ENCODE measurements around the gene GPC5.

The GPC5 gene

DNA sequence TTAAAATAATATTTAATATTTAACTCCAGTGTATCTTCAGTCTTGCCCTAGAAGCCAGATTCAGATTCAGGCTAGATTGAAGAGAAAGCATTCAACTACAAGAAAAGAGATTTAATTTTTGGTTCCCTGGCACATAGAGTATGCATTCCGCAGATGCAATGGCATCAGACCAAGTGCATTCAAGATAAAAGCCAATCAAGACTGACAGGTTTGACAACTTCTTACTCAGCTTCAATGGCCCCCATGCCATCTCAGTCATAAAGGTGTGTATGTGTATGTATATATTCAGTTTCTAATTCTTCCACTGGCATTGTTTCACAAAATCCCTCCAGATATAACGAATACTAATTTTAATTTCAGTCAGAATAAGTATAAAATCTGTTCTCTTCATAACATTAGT is 1177.4 kb downstream of the GPC5 start:
- TF ChIP-seq, protein P1, sequence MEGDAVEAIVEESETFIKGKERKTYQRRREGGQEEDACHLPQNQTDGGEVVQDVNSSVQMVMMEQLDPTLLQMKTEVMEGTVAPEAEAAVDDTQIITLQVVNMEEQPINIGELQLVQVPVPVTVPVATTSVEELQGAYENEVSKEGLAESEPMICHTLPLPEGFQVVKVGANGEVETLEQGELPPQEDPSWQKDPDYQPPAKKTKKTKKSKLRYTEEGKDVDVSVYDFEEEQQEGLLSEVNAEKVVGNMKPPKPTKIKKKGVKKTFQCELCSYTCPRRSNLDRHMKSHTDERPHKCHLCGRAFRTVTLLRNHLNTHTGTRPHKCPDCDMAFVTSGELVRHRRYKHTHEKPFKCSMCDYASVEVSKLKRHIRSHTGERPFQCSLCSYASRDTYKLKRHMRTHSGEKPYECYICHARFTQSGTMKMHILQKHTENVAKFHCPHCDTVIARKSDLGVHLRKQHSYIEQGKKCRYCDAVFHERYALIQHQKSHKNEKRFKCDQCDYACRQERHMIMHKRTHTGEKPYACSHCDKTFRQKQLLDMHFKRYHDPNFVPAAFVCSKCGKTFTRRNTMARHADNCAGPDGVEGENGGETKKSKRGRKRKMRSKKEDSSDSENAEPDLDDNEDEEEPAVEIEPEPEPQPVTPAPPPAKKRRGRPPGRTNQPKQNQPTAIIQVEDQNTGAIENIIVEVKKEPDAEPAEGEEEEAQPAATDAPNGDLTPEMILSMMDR (IDR thresholded peaks at IDR 0.05; ENCODE audit: low read depth, low read length) = no peak
- H3K4me3 ChIP-seq (replicated peaks in 1 of 2; ENCODE audit: low read depth in 2 of 2, low read length in 2 of 2) = no peak overlapping the region
- no peak for DNase-seq (ENCODE audit: low read depth in 2 of 2)

DNA sequence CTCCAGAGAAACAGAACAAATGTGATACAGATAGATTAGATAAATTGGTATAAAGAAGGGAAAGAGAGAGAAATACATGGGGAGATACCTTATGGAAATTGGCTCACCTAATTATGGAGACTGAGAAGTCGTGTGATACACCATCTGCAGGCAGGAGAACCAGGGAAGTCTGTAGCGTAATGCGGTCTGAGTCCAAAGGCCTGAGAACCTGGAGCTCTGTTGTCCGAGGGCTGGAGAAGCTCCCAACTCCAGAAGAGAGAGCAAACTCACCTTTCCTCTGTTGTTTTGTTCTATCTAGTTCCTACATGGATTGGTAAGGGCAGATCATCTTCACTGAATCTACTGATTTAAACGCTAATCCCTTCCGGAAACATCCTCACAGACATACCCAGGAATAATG is 1179.9 kb downstream of the GPC5 start:
- no peak overlapping the region for H3K4me3 ChIP-seq (replicated peaks in 1 of 2; ENCODE audit: low read depth in 2 of 2, low read length in 2 of 2)
- DNase-seq (ENCODE audit: low read depth in 2 of 2) = no peak
- TF ChIP-seq, protein P1 (IDR thresholded peaks at IDR 0.05; ENCODE audit: low read depth, low read length) = no peak

DNA sequence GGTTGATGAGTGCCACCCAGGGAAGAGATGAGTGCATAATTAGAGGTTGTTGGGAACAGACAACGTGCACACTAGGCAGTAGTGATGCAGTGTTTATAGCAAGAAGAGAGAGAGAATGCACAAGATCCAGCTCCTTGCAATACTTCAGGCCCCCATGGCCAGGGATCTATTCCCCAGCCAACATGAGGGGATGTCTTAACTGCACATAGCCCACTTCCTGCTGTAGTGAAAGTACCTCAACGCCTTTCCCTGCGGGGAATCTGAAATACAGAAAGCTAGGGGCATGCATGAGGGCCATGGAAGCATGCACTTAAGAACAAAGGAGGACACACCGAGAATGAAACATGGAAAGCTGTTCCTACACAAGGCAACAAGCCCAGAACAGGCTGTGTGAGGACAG is 1191.5 kb downstream of the GPC5 start:
- H3K4me3 ChIP-seq (replicated peaks in 1 of 2; ENCODE audit: low read depth in 2 of 2, low read length in 2 of 2) = no peak overlapping the region
- DNase-seq (ENCODE audit: low read depth in 2 of 2) = no peak
- TF ChIP-seq, protein P1 (IDR thresholded peaks at IDR 0.05; ENCODE audit: low read depth, low read length) = no peak

DNA sequence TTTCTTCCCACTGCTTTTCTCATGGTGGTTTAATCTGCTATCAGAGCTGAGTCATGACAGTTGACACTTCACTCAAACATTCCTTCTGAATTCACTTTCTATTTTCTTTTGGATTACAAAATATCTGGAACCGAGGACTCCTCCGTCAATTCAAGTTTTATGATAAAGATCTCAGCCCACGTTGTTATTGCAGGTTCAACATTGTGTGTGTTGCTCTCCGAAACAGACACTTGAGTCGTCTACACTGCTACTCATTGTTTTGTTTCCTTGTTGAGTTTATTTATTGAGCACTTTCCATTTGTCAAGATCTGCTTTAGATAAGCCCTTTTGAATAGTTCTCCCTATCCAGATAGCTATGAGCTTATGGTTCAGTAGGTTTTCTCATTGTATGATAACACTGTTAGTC is 1192.1 kb downstream of the GPC5 start:
- peak in 1 of 2 donors; percentile 11 for DNase-seq (ENCODE audit: low read depth in 2 of 2)
- TF ChIP-seq, protein P1 (IDR thresholded peaks at IDR 0.05; ENCODE audit: low read depth, low read length) = no peak
- no peak overlapping the region for H3K4me3 ChIP-seq (replicated peaks in 1 of 2; ENCODE audit: low read depth in 2 of 2, low read length in 2 of 2)

DNA sequence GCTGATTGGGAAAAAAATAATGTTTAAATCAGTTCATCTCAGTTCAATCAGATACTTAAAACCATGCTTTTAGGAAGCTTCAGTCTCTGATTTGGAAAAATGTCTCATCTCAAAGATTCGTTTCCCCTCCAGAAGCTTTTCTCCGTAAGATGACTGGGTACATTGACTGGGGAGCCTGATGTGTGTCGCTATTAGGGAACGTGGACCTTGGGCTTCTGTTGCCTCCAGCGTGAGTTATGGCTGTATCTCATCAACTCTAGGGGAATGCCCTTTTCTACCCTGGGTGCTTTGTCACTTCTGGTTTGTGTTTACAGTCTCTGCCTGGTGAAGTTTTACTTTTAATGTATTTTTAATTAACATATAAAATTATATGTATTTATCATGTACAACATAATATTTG is 1192.7 kb downstream of the GPC5 start:
- no peak for DNase-seq (ENCODE audit: low read depth in 2 of 2)
- TF ChIP-seq, protein P1 (IDR thresholded peaks at IDR 0.05; ENCODE audit: low read depth, low read length) = no peak
- H3K4me3 ChIP-seq (replicated peaks in 1 of 2; ENCODE audit: low read depth in 2 of 2, low read length in 2 of 2) = no peak overlapping the region

DNA sequence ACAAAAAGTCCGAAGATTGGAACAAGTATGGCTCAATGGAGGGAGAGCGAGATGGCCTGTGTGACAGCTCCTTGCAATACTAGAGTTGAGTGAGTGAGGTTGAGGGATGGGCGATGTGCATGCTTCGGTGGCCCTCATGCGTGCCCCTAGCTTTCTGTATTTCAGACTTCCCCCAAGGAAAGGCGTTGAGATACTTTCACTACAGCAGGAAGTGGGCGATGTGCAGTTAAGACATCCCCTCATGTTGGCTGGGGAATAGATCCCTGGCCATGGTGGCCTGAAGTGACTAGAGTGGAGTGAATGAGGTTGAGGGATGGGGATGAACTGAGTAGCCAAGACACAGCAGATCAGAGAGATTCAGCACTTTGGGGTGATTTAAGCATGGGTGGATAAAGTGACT is 1194.3 kb downstream of the GPC5 start:
- no peak for DNase-seq (ENCODE audit: low read depth in 2 of 2)
- TF ChIP-seq, protein P1 (IDR thresholded peaks at IDR 0.05; ENCODE audit: low read depth, low read length) = no peak
- no peak overlapping the region for H3K4me3 ChIP-seq (replicated peaks in 1 of 2; ENCODE audit: low read depth in 2 of 2, low read length in 2 of 2)

DNA sequence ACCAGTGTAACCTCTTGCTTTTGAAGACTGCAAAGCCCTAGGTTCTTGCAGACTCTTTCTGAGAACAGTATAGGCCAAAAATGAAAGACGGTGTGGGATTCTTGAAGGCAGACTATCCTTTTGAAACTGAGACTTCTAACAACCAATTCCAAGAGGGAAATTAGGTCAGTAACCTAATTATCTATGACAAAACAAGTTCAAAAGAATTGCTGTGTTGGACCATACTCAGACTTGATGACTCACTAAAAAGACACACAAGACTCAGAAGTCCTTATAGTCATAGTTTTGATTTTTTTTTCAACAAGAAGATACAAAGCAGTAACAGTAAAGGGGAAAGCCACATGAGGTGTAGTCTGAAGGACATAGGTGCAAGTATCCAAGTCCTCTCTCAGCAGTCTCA is 1204.1 kb downstream of the GPC5 start:
- TF ChIP-seq, protein P1 (IDR thresholded peaks at IDR 0.05; ENCODE audit: low read depth, low read length) = no peak
- peak; percentile 1 to 5 for DNase-seq (ENCODE audit: low read depth in 2 of 2)
- H3K4me3 ChIP-seq (replicated peaks in 1 of 2; ENCODE audit: low read depth in 2 of 2, low read length in 2 of 2) = no peak overlapping the region

Measured in cardiac fibroblast (primary cell).